HEK293 (cell line): ENCODE measurements around the gene TTF2.

Source experiments
- CTCF ChIA-PET: fragments of 350-600 bp; formaldehyde crosslinking; extraction: SDS; loops from one replicate; lab custom pipeline; 2021; ENCODE audit warnings: antibody characterized with exemption; lab: Yijun Ruan, JAX
- POLR2A ChIA-PET: fragments of 300-600 bp; formaldehyde crosslinking; extraction: SDS; loops from one replicate; lab custom pipeline; 2020; ENCODE audit warnings: antibody characterized with exemption, inconsistent platforms; lab: Yijun Ruan, JAX
- H3K27ac ChIP-seq: fragments of 200-500 bp; sonication (Bioruptor generic); 2 replicates; pipeline ENCODE4 v1.5.1; 2014; ENCODE audit warnings: low read depth, low read length, control low read depth, inconsistent platforms; ENCODE audit errors: extremely low read depth
- H3K36me3 ChIP-seq, 2 experiments: fragments of 200-500 bp in 1 of 2; sonication (Bioruptor generic) in 1 of 2; 1 replicate in 1 of 2; 2 replicates in 1 of 2; pipeline ENCODE4 v1.5.1; 2014 to 2017; ENCODE audit warnings: inconsistent platforms in 2 of 2, low read length in 2 of 2; ENCODE audit not compliant: control insufficient read depth in 2 of 2, insufficient read depth in 1 of 2
- H3K4me1 ChIP-seq: fragments of 200-500 bp; sonication (Bioruptor generic); 2 replicates; pipeline ENCODE4 v1.5.1; 2014; ENCODE audit warnings: mild to moderate bottlenecking, low read length, inconsistent platforms; ENCODE audit not compliant: control insufficient read depth, insufficient read depth
- H3K4me3 ChIP-seq: 2 replicates; pipeline ENCODE4 v1.5.1; 2011; ENCODE audit warnings: low read depth, mild to moderate bottlenecking, control low read depth, low read length, moderate library complexity
- H3K9me3 ChIP-seq: fragments of 200-500 bp; sonication (Bioruptor generic); 2 replicates; pipeline ENCODE4 v1.5.1; 2014; ENCODE audit warnings: low read depth, low read length, inconsistent platforms; ENCODE audit not compliant: control insufficient read depth, insufficient read depth
- BCL11A ChIP-seq: fragments of 450-650 bp; formaldehyde crosslinking; IDR thresholded peaks from 2 replicates; pipeline ENCODE4 v1.5.1; 2016; ENCODE audit warnings: low read depth, missing biosample characterization, missing genetic modification characterization
- FEZF1 ChIP-seq: fragments of 450-650 bp; formaldehyde crosslinking; IDR thresholded peaks from 2 replicates; pipeline ENCODE4 v1.5.1; 2016; ENCODE audit warnings: missing biosample characterization, missing genetic modification characterization
- KLF10 ChIP-seq: fragments of 450-650 bp; IDR thresholded peaks from 2 replicates; pipeline ENCODE4 v1.5.1; 2018; ENCODE audit warnings: missing biosample characterization, mild to moderate bottlenecking, missing genetic modification characterization
- KLF9 ChIP-seq: fragments of 450-650 bp; formaldehyde crosslinking; IDR thresholded peaks from 2 replicates; pipeline ENCODE4 v1.5.1; 2016; ENCODE audit warnings: missing biosample characterization, missing genetic modification characterization, low read depth
- SCRT1 ChIP-seq: fragments of 450-650 bp; formaldehyde crosslinking; IDR thresholded peaks from 2 replicates; pipeline ENCODE4 v1.5.1; 2016; ENCODE audit warnings: missing biosample characterization, missing genetic modification characterization, borderline replicate concordance
- SCRT2 ChIP-seq: fragments of 450-650 bp; formaldehyde crosslinking; IDR thresholded peaks from 2 replicates; pipeline ENCODE4 v1.5.1; 2016; ENCODE audit warnings: missing biosample characterization, missing genetic modification characterization
- SP7 ChIP-seq: fragments of 450-650 bp; formaldehyde crosslinking; IDR thresholded peaks from 2 replicates; pipeline ENCODE4 v1.5.1; 2016; ENCODE audit warnings: missing biosample characterization, missing genetic modification characterization
- ZBTB17 ChIP-seq: fragments of 450-650 bp; formaldehyde crosslinking; IDR thresholded peaks from 2 replicates; pipeline ENCODE4 v1.5.1; 2016; ENCODE audit warnings: missing biosample characterization, missing genetic modification characterization
- ZNF132 ChIP-seq: fragments of 450-650 bp; formaldehyde crosslinking; IDR thresholded peaks from 2 replicates; pipeline ENCODE4 v1.5.1; 2017; ENCODE audit warnings: missing biosample characterization, missing genetic modification characterization, borderline replicate concordance
- ZNF138 ChIP-seq: fragments of 450-650 bp; formaldehyde crosslinking; IDR thresholded peaks from 2 replicates; pipeline ENCODE4 v1.5.1; 2016; ENCODE audit warnings: missing biosample characterization, missing genetic modification characterization, borderline replicate concordance
- ZNF23 ChIP-seq: fragments of 450-650 bp; formaldehyde crosslinking; IDR thresholded peaks from 2 replicates; pipeline ENCODE4 v1.5.1; 2016; ENCODE audit warnings: missing biosample characterization, missing genetic modification characterization, borderline replicate concordance
- ZNF266 ChIP-seq: fragments of 450-650 bp; formaldehyde crosslinking; IDR thresholded peaks from 2 replicates; pipeline ENCODE4 v1.5.1; 2016; ENCODE audit warnings: missing biosample characterization, missing genetic modification characterization, low read depth
- ZNF48 ChIP-seq: fragments of 450-650 bp; formaldehyde crosslinking; IDR thresholded peaks from 2 replicates; pipeline ENCODE4 v1.5.1; 2016; ENCODE audit warnings: missing biosample characterization, missing genetic modification characterization
- ZNF558 ChIP-seq: fragments of 450-650 bp; formaldehyde crosslinking; IDR thresholded peaks from 2 replicates; pipeline ENCODE4 v1.5.1; 2016; ENCODE audit warnings: missing biosample characterization, missing genetic modification characterization
- ZNF596 ChIP-seq: fragments of 450-650 bp; IDR thresholded peaks from 2 replicates; pipeline ENCODE4 v1.5.0; 2018; ENCODE audit warnings: missing biosample characterization, mild to moderate bottlenecking, missing genetic modification characterization, moderate library complexity
- ZNF600 ChIP-seq: fragments of 450-650 bp; formaldehyde crosslinking; IDR thresholded peaks from 2 replicates; pipeline ENCODE4 v1.5.1; 2016; ENCODE audit warnings: missing biosample characterization, missing genetic modification characterization
- ZNF626 ChIP-seq: fragments of 450-650 bp; sonication (Bioruptor Pico); formaldehyde crosslinking; IDR thresholded peaks from 2 replicates; pipeline ENCODE4 v1.5.1; 2018; ENCODE audit warnings: missing biosample characterization, missing genetic modification characterization, inconsistent platforms
- ZNF658 ChIP-seq: fragments of 450-650 bp; formaldehyde crosslinking; IDR thresholded peaks from 2 replicates; pipeline ENCODE4; 2016; ENCODE audit warnings: missing biosample characterization, missing genetic modification characterization
- ZNF664 ChIP-seq: fragments of 450-650 bp; formaldehyde crosslinking; IDR thresholded peaks from 2 replicates; pipeline ENCODE4 v1.5.1; 2016; ENCODE audit warnings: missing biosample characterization, missing genetic modification characterization
- ZNF670 ChIP-seq: fragments of 450-650 bp; formaldehyde crosslinking; IDR thresholded peaks from 2 replicates; pipeline ENCODE4 v1.5.1; 2016; ENCODE audit warnings: missing biosample characterization, missing genetic modification characterization, low read depth
- ZNF677 ChIP-seq: fragments of 450-650 bp; IDR thresholded peaks from 2 replicates; pipeline ENCODE4 v1.5.0; 2018; ENCODE audit warnings: missing biosample characterization, mild to moderate bottlenecking, missing genetic modification characterization, moderate library complexity
- ZNF791 ChIP-seq: fragments of 450-650 bp; formaldehyde crosslinking; IDR thresholded peaks from 2 replicates; pipeline ENCODE4 v1.5.1; 2016; ENCODE audit warnings: missing biosample characterization, missing genetic modification characterization
- ZNF792 ChIP-seq: fragments of 450-650 bp; formaldehyde crosslinking; IDR thresholded peaks from 2 replicates; pipeline ENCODE4 v1.5.1; 2016; ENCODE audit warnings: missing biosample characterization, missing genetic modification characterization
- ZNF843 ChIP-seq: fragments of 450-650 bp; formaldehyde crosslinking; IDR thresholded peaks from 2 replicates; pipeline ENCODE4 v1.5.1; 2016; ENCODE audit warnings: missing biosample characterization, missing genetic modification characterization
- TF ChIP-seq, protein P1 (sequence below): fragments of 450-650 bp; formaldehyde crosslinking; IDR thresholded peaks from 2 replicates; pipeline ENCODE4 v1.5.1; 2016; ENCODE audit warnings: missing biosample characterization, missing genetic modification characterization, low read depth
- TF ChIP-seq, protein P2 (sequence below): fragments of 450-650 bp; formaldehyde crosslinking; conservative IDR thresholded peaks from 2 replicates; pipeline ENCODE4 v1.5.1; 2016; ENCODE audit warnings: low read depth, missing biosample characterization, missing genetic modification characterization
- TF ChIP-seq, protein P3 (sequence below): fragments of 450-650 bp; formaldehyde crosslinking; IDR thresholded peaks from 2 replicates; pipeline ENCODE4 v1.5.1; 2016; ENCODE audit warnings: missing biosample characterization, missing genetic modification characterization, borderline replicate concordance
- TF ChIP-seq, protein P4 (sequence below): fragments of 450-650 bp; formaldehyde crosslinking; IDR thresholded peaks from 2 replicates; pipeline ENCODE4 v1.5.1; 2016; ENCODE audit warnings: missing biosample characterization, missing genetic modification characterization
- TF ChIP-seq, protein P5 (sequence below): fragments of 450-650 bp; formaldehyde crosslinking; IDR thresholded peaks from 2 replicates; pipeline ENCODE4 v1.5.1; 2016; ENCODE audit warnings: missing biosample characterization, missing genetic modification characterization

The TTF2 gene

DNA sequence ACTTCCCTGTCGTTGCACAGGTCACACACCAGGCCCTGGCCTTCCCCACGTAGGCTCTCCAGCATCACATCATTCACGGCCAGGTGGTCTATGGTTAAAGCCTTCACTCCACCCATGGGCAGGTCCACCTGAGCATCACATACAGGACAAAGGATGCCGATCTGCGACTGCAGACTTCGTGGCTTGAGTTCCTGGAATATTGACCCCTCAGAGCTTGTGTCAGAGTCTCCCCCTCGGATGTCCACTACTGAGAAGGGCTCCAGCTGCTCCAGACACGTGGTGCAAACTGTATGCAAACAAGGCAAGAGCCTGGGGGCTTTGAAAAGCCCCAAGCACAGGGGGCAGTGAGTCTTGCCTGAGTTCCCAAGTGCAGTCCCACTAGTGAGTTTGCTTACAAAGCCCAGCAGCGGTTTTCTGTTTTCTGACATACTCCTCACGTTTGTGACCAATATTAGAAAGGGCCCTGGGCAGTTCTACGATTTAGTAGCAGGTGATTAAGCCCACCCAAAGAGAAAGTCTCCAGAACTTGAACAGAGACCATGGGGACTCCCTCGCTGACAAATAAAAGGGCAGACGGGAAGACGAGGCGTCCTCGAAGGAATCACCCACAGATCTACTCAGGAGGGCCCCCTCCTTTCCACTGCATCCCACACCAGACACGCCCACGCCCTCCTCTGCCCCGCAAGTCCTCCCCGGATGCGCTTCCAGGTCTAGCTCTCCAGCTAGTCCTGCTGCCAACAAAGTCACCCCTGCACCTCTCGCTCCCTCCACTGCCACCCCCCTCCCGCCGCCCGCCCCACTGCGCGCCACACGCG is 60.9 kb downstream of the TTF2 start:
- Histone ChIP-seq H3K4me3 (peak overlapping the region; percentile 80), H3K4me1 (no peaks in the 10 kb centered on the region), H3K9me3 (no peaks in the 10 kb centered on the region), H3K36me3 (peaks cover 0 to 21% of the 10 kb centered on the region in 2 experiments; a peak in 2 of 3 replicates), H3K27ac (peak overlapping the region; percentile 77; the same call in 1 of the 2 replicates)
- ChIA-PET CTCF (interaction anchor here (1.1 to 3.0 kb wide), 3 partner anchors 8 to 633 kb away, joined by 5 to 18 read pairs (median 9); no protein-coding TSS in a partner anchor), POLR2A (interaction anchor here (0.7 to 1.3 kb wide), 2 partner anchors 11 to 453 kb away, joined by 3 to 5 read pairs; partner anchors contain the start of gene IGSF3)
- TF ChIP-seq ZNF600 (tag by site-specific recombination) (no peak), ZBTB17 (tag by site-specific recombination) (no peak), ZNF843 (tag by site-specific recombination) (no peak), ZNF266 (no peak), ZNF791 (tag by site-specific recombination) (no peak), ZNF48 (tag by site-specific recombination) (no peak), ZNF792 (tag by site-specific recombination) (no peak), ZNF596 (tag by site-specific recombination) (no peak), ZNF664 (tag by site-specific recombination) (no peak), ZNF132 (tag by site-specific recombination) (no peak), SP7 (tag by site-specific recombination) (no peak), FEZF1 (tag by site-specific recombination) (no peak), BCL11A (tag by site-specific recombination) (no peak), ZNF558 (tag by site-specific recombination) (no peak), SCRT1 (tag by site-specific recombination) (no peak), ZNF138 (tag by site-specific recombination) (no peak), ZNF23 (tag by site-specific recombination) (no peak), ZNF677 (tag by site-specific recombination) (no peak), KLF9 (tag by site-specific recombination) (peak; percentile 73), KLF10 (no peak), ZNF670 (tag by site-specific recombination) (no peak), ZNF626 (tag by site-specific recombination) (no peak), SCRT2 (tag by site-specific recombination) (no peak), ZNF658 (no peak)
- TF ChIP-seq, protein P1, sequence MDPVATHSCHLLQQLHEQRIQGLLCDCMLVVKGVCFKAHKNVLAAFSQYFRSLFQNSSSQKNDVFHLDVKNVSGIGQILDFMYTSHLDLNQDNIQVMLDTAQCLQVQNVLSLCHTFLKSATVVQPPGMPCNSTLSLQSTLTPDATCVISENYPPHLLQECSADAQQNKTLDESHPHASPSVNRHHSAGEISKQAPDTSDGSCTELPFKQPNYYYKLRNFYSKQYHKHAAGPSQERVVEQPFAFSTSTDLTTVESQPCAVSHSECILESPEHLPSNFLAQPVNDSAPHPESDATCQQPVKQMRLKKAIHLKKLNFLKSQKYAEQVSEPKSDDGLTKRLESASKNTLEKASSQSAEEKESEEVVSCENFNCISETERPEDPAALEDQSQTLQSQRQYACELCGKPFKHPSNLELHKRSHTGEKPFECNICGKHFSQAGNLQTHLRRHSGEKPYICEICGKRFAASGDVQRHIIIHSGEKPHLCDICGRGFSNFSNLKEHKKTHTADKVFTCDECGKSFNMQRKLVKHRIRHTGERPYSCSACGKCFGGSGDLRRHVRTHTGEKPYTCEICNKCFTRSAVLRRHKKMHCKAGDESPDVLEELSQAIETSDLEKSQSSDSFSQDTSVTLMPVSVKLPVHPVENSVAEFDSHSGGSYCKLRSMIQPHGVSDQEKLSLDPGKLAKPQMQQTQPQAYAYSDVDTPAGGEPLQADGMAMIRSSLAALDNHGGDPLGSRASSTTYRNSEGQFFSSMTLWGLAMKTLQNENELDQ (tag by site-specific recombination): no peak
- TF ChIP-seq, protein P2, sequence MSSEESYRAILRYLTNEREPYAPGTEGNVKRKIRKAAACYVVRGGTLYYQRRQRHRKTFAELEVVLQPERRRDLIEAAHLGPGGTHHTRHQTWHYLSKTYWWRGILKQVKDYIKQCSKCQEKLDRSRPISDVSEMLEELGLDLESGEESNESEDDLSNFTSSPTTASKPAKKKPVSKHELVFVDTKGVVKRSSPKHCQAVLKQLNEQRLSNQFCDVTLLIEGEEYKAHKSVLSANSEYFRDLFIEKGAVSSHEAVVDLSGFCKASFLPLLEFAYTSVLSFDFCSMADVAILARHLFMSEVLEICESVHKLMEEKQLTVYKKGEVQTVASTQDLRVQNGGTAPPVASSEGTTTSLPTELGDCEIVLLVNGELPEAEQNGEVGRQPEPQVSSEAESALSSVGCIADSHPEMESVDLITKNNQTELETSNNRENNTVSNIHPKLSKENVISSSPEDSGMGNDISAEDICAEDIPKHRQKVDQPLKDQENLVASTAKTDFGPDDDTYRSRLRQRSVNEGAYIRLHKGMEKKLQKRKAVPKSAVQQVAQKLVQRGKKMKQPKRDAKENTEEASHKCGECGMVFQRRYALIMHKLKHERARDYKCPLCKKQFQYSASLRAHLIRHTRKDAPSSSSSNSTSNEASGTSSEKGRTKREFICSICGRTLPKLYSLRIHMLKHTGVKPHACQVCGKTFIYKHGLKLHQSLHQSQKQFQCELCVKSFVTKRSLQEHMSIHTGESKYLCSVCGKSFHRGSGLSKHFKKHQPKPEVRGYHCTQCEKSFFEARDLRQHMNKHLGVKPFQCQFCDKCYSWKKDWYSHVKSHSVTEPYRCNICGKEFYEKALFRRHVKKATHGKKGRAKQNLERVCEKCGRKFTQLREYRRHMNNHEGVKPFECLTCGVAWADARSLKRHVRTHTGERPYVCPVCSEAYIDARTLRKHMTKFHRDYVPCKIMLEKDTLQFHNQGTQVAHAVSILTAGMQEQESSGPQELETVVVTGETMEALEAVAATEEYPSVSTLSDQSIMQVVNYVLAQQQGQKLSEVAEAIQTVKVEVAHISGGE (tag by site-specific recombination): no peak
- TF ChIP-seq, protein P3, sequence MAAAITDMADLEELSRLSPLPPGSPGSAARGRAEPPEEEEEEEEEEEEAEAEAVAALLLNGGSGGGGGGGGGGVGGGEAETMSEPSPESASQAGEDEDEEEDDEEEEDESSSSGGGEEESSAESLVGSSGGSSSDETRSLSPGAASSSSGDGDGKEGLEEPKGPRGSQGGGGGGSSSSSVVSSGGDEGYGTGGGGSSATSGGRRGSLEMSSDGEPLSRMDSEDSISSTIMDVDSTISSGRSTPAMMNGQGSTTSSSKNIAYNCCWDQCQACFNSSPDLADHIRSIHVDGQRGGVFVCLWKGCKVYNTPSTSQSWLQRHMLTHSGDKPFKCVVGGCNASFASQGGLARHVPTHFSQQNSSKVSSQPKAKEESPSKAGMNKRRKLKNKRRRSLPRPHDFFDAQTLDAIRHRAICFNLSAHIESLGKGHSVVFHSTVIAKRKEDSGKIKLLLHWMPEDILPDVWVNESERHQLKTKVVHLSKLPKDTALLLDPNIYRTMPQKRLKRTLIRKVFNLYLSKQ (tag by site-specific recombination): no peak
- TF ChIP-seq, protein P4, sequence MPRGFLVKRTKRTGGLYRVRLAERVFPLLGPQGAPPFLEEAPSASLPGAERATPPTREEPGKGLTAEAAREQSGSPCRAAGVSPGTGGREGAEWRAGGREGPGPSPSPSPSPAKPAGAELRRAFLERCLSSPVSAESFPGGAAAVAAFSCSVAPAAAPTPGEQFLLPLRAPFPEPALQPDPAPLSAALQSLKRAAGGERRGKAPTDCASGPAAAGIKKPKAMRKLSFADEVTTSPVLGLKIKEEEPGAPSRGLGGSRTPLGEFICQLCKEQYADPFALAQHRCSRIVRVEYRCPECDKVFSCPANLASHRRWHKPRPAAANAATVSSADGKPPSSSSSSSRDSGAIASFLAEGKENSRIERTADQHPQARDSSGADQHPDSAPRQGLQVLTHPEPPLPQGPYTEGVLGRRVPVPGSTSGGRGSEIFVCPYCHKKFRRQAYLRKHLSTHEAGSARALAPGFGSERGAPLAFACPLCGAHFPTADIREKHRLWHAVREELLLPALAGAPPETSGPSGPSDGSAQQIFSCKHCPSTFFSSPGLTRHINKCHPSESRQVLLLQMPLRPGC (tag by site-specific recombination): no peak
- TF ChIP-seq, protein P5, sequence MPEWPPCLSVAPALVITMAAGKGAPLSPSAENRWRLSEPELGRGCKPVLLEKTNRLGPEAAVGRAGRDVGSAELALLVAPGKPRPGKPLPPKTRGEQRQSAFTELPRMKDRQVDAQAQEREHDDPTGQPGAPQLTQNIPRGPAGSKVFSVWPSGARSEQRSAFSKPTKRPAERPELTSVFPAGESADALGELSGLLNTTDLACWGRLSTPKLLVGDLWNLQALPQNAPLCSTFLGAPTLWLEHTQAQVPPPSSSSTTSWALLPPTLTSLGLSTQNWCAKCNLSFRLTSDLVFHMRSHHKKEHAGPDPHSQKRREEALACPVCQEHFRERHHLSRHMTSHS (tag by site-specific recombination): no peak
